ENCODE results near the gene TMEM94. TPM values are rescaled to one million over a fixed set of nuclear protein-coding genes. Genes with fewer than 3 reads are reported as not detected.
A peak's percentile ranks its signal among the peaks of the same experiment; 100 is the strongest.

The TMEM94 gene
- polyA plus RNA-seq, 2 of the 4 experiments (the other 2 are of a cell fraction): 30.5 to 63.8 TPM

DNA sequence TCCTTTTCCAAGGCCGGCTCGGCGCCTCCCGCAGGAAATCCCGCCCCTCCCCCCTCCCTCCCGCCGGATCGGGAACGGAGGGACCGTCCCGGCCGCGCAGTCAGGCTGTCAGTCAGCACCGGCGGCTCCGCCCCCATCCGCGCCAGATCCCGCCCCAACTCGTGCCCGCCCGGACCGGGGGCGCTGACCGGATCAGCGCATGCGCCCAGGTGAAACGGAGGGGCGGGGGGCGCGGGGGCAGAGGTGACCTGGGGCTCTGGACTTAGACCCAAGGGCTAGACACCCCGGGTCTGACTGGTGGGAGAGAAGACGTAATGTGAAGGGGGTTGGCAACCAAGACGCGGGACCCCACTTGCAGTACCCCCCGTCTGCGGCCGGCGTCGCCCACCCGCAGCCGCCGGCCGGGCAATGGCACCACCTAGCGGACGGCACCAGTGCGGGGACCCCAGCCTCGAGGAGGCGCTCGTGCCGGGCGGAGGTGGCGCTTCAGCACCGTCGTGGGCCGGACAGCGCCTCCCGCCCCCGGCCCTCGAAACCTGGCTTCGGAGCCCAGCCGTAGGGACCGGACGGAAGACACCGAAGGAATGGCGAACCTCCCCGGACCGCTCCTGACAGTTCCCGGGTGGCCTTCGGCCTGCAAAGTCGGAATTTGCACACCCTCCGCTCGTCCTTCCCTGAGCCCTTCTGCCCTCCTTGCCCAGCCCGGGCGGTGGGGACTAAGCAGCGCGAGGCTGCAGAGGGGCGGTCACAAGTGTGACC lies 59.2 kb downstream of the TMEM94 start, which contains the start of gene CASKIN2 (continued):
- TF ChIP-seq, protein P1, sequence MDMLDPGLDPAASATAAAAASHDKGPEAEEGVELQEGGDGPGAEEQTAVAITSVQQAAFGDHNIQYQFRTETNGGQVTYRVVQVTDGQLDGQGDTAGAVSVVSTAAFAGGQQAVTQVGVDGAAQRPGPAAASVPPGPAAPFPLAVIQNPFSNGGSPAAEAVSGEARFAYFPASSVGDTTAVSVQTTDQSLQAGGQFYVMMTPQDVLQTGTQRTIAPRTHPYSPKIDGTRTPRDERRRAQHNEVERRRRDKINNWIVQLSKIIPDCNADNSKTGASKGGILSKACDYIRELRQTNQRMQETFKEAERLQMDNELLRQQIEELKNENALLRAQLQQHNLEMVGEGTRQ (IDR thresholded peaks at IDR 0.05): no peak
- no peak for TF ChIP-seq EP300 (IDR thresholded peaks at IDR 0.05)
- TF ChIP-seq POLR2AphosphoS2 (conservative IDR thresholded peaks at IDR 0.05; ENCODE audit: low read length): no peak
- peak; percentile 72; the same call in 1 of the 2 replicates for TF ChIP-seq RCOR1 (IDR thresholded peaks at IDR 0.05; ENCODE audit: low read depth, low read length)
- TF ChIP-seq EHMT2 (IDR thresholded peaks at IDR 0.05; ENCODE audit: low read depth): peak; percentile 96
- TF ChIP-seq, protein P2, sequence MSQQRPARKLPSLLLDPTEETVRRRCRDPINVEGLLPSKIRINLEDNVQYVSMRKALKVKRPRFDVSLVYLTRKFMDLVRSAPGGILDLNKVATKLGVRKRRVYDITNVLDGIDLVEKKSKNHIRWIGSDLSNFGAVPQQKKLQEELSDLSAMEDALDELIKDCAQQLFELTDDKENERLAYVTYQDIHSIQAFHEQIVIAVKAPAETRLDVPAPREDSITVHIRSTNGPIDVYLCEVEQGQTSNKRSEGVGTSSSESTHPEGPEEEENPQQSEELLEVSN (IDR thresholded peaks at IDR 0.05; ENCODE audit: borderline replicate concordance, low read depth): peak; percentile 77; the same call in 1 of the 2 replicates
- TF ChIP-seq, protein P3, sequence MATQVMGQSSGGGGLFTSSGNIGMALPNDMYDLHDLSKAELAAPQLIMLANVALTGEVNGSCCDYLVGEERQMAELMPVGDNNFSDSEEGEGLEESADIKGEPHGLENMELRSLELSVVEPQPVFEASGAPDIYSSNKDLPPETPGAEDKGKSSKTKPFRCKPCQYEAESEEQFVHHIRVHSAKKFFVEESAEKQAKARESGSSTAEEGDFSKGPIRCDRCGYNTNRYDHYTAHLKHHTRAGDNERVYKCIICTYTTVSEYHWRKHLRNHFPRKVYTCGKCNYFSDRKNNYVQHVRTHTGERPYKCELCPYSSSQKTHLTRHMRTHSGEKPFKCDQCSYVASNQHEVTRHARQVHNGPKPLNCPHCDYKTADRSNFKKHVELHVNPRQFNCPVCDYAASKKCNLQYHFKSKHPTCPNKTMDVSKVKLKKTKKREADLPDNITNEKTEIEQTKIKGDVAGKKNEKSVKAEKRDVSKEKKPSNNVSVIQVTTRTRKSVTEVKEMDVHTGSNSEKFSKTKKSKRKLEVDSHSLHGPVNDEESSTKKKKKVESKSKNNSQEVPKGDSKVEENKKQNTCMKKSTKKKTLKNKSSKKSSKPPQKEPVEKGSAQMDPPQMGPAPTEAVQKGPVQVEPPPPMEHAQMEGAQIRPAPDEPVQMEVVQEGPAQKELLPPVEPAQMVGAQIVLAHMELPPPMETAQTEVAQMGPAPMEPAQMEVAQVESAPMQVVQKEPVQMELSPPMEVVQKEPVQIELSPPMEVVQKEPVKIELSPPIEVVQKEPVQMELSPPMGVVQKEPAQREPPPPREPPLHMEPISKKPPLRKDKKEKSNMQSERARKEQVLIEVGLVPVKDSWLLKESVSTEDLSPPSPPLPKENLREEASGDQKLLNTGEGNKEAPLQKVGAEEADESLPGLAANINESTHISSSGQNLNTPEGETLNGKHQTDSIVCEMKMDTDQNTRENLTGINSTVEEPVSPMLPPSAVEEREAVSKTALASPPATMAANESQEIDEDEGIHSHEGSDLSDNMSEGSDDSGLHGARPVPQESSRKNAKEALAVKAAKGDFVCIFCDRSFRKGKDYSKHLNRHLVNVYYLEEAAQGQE (IDR thresholded peaks at IDR 0.05): peak; percentile 100
- TF ChIP-seq NFE2L2 (conservative IDR thresholded peaks at IDR 0.05; ENCODE audit: low read length): no peak
- TF ChIP-seq RFX5 (IDR thresholded peaks at IDR 0.05): no peak
- TF ChIP-seq, protein P4, sequence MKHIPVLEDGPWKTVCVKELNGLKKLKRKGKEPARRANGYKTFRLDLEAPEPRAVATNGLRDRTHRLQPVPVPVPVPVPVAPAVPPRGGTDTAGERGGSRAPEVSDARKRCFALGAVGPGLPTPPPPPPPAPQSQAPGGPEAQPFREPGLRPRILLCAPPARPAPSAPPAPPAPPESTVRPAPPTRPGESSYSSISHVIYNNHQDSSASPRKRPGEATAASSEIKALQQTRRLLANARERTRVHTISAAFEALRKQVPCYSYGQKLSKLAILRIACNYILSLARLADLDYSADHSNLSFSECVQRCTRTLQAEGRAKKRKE (CRISPR knock-in tag; IDR thresholded peaks at IDR 0.05; ENCODE audit: low read depth): peak; percentile 81; the same call in 1 of the 2 replicates
- no peak for TF ChIP-seq ZC3H11A (IDR thresholded peaks at IDR 0.05)
- no peak for TF ChIP-seq JUNB (IDR thresholded peaks at IDR 0.05)
- no peak for TF ChIP-seq NPAS2 (CRISPR knock-in tag; IDR thresholded peaks at IDR 0.05; ENCODE audit: borderline replicate concordance)
- no peak for TF ChIP-seq CBX2 (IDR thresholded peaks at IDR 0.05; ENCODE audit: borderline replicate concordance, low read depth)
- TF ChIP-seq, protein P5, sequence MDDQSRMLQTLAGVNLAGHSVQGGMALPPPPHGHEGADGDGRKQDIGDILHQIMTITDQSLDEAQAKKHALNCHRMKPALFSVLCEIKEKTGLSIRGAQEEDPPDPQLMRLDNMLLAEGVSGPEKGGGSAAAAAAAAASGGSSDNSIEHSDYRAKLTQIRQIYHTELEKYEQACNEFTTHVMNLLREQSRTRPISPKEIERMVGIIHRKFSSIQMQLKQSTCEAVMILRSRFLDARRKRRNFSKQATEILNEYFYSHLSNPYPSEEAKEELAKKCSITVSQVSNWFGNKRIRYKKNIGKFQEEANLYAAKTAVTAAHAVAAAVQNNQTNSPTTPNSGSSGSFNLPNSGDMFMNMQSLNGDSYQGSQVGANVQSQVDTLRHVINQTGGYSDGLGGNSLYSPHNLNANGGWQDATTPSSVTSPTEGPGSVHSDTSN (IDR thresholded peaks at IDR 0.05): peak; percentile 91
- TF ChIP-seq, protein P6, sequence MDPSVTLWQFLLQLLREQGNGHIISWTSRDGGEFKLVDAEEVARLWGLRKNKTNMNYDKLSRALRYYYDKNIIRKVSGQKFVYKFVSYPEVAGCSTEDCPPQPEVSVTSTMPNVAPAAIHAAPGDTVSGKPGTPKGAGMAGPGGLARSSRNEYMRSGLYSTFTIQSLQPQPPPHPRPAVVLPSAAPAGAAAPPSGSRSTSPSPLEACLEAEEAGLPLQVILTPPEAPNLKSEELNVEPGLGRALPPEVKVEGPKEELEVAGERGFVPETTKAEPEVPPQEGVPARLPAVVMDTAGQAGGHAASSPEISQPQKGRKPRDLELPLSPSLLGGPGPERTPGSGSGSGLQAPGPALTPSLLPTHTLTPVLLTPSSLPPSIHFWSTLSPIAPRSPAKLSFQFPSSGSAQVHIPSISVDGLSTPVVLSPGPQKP (IDR thresholded peaks at IDR 0.05; ENCODE audit: low read depth, low read length): no peak
- TF ChIP-seq GATA3 (IDR thresholded peaks at IDR 0.05; ENCODE audit: borderline replicate concordance): no peak
- TF ChIP-seq CHD4 (IDR thresholded peaks at IDR 0.05; ENCODE audit: borderline replicate concordance): peak; percentile 90; the same call in 1 of the 2 replicates
- TF ChIP-seq HDAC2 (IDR thresholded peaks at IDR 0.05): peak; percentile 96
- TF ChIP-seq HOXB5 (CRISPR knock-in tag; IDR thresholded peaks at IDR 0.05): peak; percentile 93
- TF ChIP-seq ZSCAN20 (CRISPR knock-in tag; IDR thresholded peaks at IDR 0.05): 0 out of 2 replicates have a peak, but pooled peaks have one; percentile 63

All from A549 (cell line).